SK-N-SH (cell line): ENCODE data around the gene TUNAR.

ENCODE experiments used
- CHD2 ChIP-seq: fragments of 150-350 bp; IDR thresholded peaks from 2 replicates; pipeline ENCODE4 v1.6.1; 2018; ENCODE audit warnings: low read length; ENCODE audit not compliant: partially characterized antibody
- EP300 ChIP-seq, 2 experiments: IDR thresholded peaks; 2 replicates each; pipeline versions ENCODE4 v1.4.0 to v1.6.1; 2012; ENCODE audit warnings: borderline replicate concordance in 1 of 2, low read depth in 1 of 2, low read length in 1 of 2
- FOSL2 ChIP-seq: IDR thresholded peaks from 2 replicates; pipeline ENCODE4 v1.4.0; 2012; ENCODE audit warnings: low read depth, mild to moderate bottlenecking, moderate library complexity, borderline replicate concordance
- POLR2AphosphoS5 ChIP-seq: IDR thresholded peaks from 2 replicates; pipeline ENCODE4 v1.6.1; 2012; ENCODE audit warnings: low read depth, low read length
- RAD21 ChIP-seq: IDR thresholded peaks from 2 replicates; pipeline ENCODE4 v1.6.1; 2012; ENCODE audit warnings: mild to moderate bottlenecking, low read length
- TF ChIP-seq, protein P1 (sequence below): fragments of 200-600 bp; sonication (generic); IDR thresholded peaks from 2 replicates; pipeline ENCODE4 v1.6.1; 2017; ENCODE audit warnings: antibody characterized with exemption, mild to moderate bottlenecking, moderate library complexity
- TF ChIP-seq, protein P2 (sequence below): IDR thresholded peaks from 2 replicates; pipeline ENCODE4 v1.4.0; 2012; ENCODE audit warnings: low read depth
- TF ChIP-seq, protein P3 (sequence below): IDR thresholded peaks from 2 replicates; pipeline ENCODE4; 2012

DNA sequence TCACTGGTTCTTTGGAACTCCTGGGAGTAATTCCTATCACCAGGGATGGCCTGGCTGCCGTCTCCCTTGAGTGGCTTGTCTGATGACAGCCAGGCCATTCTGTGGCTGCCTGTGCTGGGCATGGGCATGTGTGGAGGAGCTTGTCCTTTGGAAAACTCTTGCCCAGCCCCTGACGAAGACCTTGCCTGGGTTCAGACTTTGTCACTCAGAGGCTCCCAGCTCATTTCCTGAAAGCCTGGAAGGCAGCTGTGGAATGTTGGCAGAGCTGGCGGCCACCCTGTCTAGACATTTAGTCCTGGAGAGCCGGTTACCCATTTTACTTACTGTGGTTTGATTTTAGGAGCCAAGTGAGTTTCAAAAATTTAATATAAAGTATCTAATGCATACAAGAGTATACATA is 34.0 kb downstream of the TUNAR start:
- TF ChIP-seq RAD21, result no peak
- TF ChIP-seq, protein P1, sequence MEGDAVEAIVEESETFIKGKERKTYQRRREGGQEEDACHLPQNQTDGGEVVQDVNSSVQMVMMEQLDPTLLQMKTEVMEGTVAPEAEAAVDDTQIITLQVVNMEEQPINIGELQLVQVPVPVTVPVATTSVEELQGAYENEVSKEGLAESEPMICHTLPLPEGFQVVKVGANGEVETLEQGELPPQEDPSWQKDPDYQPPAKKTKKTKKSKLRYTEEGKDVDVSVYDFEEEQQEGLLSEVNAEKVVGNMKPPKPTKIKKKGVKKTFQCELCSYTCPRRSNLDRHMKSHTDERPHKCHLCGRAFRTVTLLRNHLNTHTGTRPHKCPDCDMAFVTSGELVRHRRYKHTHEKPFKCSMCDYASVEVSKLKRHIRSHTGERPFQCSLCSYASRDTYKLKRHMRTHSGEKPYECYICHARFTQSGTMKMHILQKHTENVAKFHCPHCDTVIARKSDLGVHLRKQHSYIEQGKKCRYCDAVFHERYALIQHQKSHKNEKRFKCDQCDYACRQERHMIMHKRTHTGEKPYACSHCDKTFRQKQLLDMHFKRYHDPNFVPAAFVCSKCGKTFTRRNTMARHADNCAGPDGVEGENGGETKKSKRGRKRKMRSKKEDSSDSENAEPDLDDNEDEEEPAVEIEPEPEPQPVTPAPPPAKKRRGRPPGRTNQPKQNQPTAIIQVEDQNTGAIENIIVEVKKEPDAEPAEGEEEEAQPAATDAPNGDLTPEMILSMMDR, result no peak
- no peak for TF ChIP-seq FOSL2
- TF ChIP-seq, protein P2, sequence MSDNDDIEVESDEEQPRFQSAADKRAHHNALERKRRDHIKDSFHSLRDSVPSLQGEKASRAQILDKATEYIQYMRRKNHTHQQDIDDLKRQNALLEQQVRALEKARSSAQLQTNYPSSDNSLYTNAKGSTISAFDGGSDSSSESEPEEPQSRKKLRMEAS, result no peak
- TF ChIP-seq POLR2AphosphoS5, result no peak
- no peak for TF ChIP-seq EP300 (IDR thresholded peaks at IDR 0.05; ENCODE audit: borderline replicate concordance in 1 of 2, low read depth in 1 of 2, low read length in 1 of 2)
- TF ChIP-seq, protein P3, sequence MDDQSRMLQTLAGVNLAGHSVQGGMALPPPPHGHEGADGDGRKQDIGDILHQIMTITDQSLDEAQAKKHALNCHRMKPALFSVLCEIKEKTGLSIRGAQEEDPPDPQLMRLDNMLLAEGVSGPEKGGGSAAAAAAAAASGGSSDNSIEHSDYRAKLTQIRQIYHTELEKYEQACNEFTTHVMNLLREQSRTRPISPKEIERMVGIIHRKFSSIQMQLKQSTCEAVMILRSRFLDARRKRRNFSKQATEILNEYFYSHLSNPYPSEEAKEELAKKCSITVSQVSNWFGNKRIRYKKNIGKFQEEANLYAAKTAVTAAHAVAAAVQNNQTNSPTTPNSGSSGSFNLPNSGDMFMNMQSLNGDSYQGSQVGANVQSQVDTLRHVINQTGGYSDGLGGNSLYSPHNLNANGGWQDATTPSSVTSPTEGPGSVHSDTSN, result no peak
- TF ChIP-seq CHD2, result no peak
